Ishikawa (cell line): Measurements from ENCODE around the gene ZBED2.

Experiments used
- CEBPB ChIP-seq: IDR thresholded peaks from 2 replicates; pipeline ENCODE4 v1.6.1; 2012
- CREB1 ChIP-seq: IDR thresholded peaks from 2 replicates; pipeline ENCODE4 v1.6.1; 2012; ENCODE audit warnings: low read depth
- EGR1 ChIP-seq: IDR thresholded peaks from 2 replicates; pipeline ENCODE4 v1.6.1; 2012
- EP300 ChIP-seq: IDR thresholded peaks from 2 replicates; pipeline ENCODE4 v1.6.1; 2012; ENCODE audit warnings: borderline replicate concordance
- FOXM1 ChIP-seq: IDR thresholded peaks from 2 replicates; pipeline ENCODE4 v1.6.1; 2012; ENCODE audit warnings: low read depth, borderline replicate concordance
- MAX ChIP-seq: IDR thresholded peaks from 2 replicates; pipeline ENCODE4 v1.6.1; 2012
- NFIC ChIP-seq: IDR thresholded peaks from 2 replicates; pipeline ENCODE4 v1.6.1; 2012
- RAD21 ChIP-seq: IDR thresholded peaks from 2 replicates; pipeline ENCODE4 v1.6.1; 2012; ENCODE audit warnings: low read depth
- REST ChIP-seq: IDR thresholded peaks from 2 replicates; pipeline ENCODE4 v1.6.1; 2012; ENCODE audit warnings: low read depth, mild to moderate bottlenecking
- TAF1 ChIP-seq: IDR thresholded peaks from 2 replicates; pipeline ENCODE4 v1.6.1; 2012; ENCODE audit warnings: low read depth, mild to moderate bottlenecking
- TCF12 ChIP-seq: IDR thresholded peaks from 2 replicates; pipeline ENCODE4 v1.6.1; 2012; ENCODE audit warnings: low read depth
- TEAD4 ChIP-seq: IDR thresholded peaks from 2 replicates; pipeline ENCODE4 v1.6.1; 2012
- USF1 ChIP-seq: IDR thresholded peaks from 2 replicates; pipeline ENCODE4 v1.6.1; 2012
- YY1 ChIP-seq: IDR thresholded peaks from 2 replicates; pipeline ENCODE4 v1.6.1; 2012; ENCODE audit warnings: low read depth
- ZBTB7A ChIP-seq: IDR thresholded peaks from 2 replicates; pipeline ENCODE4 v1.6.1; 2012; ENCODE audit warnings: low read depth

The ZBED2 gene

GRCh38 chr3:111592936-111593335, 2.2 kb downstream of the ZBED2 start:
- TF ChIP-seq CREB1 = no peak
- no peak for TF ChIP-seq CEBPB
- TF ChIP-seq NFIC = no peak
- TF ChIP-seq ZBTB7A = no peak
- TF ChIP-seq TAF1 = no peak
- TF ChIP-seq REST = no peak
- TF ChIP-seq USF1 = no peak
- no peak for TF ChIP-seq EP300
- no peak for TF ChIP-seq TEAD4

- TF ChIP-seq CREB1 (no peak), USF1 (no peak), MAX (no peak), REST (no peak), TEAD4 (no peak), RAD21 (no peak), FOXM1 (no peak), EP300 (no peak), TCF12 (no peak), EGR1 (no peak), CEBPB (no peak), TAF1 (no peak), ZBTB7A (no peak), NFIC (no peak), YY1 (no peak)
These were observed 3.0 kb downstream of the ZBED2 start for GRCh38 chr3:111592143-111592542.

GRCh38 chr3:111591555-111591954, 3.6 kb downstream of the ZBED2 start:
- TF ChIP-seq USF1 = no peak
- no peak for TF ChIP-seq CREB1
- TF ChIP-seq RAD21 = no peak
- TF ChIP-seq CEBPB = no peak
- TF ChIP-seq FOXM1 = no peak
- no peak for TF ChIP-seq TAF1
- TF ChIP-seq EGR1 = no peak
- no peak for TF ChIP-seq REST
- no peak for TF ChIP-seq MAX
- no peak for TF ChIP-seq YY1
- TF ChIP-seq TEAD4 = no peak
- no peak for TF ChIP-seq TCF12

- TF ChIP-seq TEAD4 (peak; percentile 30; the same call in 1 of the 2 replicates), CREB1 (no peak)
These were observed 5.0 kb downstream of the ZBED2 start for GRCh38 chr3:111590143-111590491.
